ENCODE data around the gene FBRS. TPM values are rescaled to one million over a fixed set of nuclear protein-coding genes. Genes with fewer than 3 reads are reported as not detected.

Gene FBRS
- total and polyA plus RNA-seq, 2 of the 13 experiments (the other 11 are each of a cell fraction or from before 2014, with no cell fraction given): 13.7 to 16.2 TPM

GRCh38 chr16:30628628-30629540, 29.3 kb upstream of the FBRS start (continued):
- no peak for TF ChIP-seq ZNF275 (CRISPR knock-in tag; IDR thresholded peaks at IDR 0.05; ENCODE audit: borderline replicate concordance)
- no peak for TF ChIP-seq ARID4A (CRISPR knock-in tag; IDR thresholded peaks at IDR 0.05; ENCODE audit: borderline replicate concordance)
- no peak for TF ChIP-seq ZNF570 (CRISPR knock-in tag; IDR thresholded peaks at IDR 0.05; ENCODE audit: borderline replicate concordance)
- TF ChIP-seq ZNF34 (CRISPR knock-in tag; IDR thresholded peaks at IDR 0.05; ENCODE audit: borderline replicate concordance): 0 out of 2 replicates have a peak, but pooled peaks have one; percentile 58
- no peak for TF ChIP-seq YY1 (IDR thresholded peaks at IDR 0.05; ENCODE audit: insufficient read depth, insufficient replicate concordance, low read depth, low read length)
- TF ChIP-seq ZSCAN25 (CRISPR knock-in tag; IDR thresholded peaks at IDR 0.05): no peak
- no peak for TF ChIP-seq PATZ1 (CRISPR knock-in tag; IDR thresholded peaks at IDR 0.05)
- TF ChIP-seq ZNF737 (CRISPR knock-in tag; IDR thresholded peaks at IDR 0.05; ENCODE audit: borderline replicate concordance): no peak
- no peak for TF ChIP-seq ZNF746 (CRISPR knock-in tag; IDR thresholded peaks at IDR 0.05)
- TF ChIP-seq ZNF777 (CRISPR knock-in tag; IDR thresholded peaks at IDR 0.05): peak; percentile 35; the same call in 1 of the 2 replicates
- TF ChIP-seq SYNCRIP (IDR thresholded peaks at IDR 0.05; ENCODE audit: insufficient read depth, low read depth, low read length): no peak
- peak; percentile 48 for TF ChIP-seq MED1 (CRISPR knock-in tag; IDR thresholded peaks at IDR 0.05)
- 0 out of 2 replicates have a peak, but pooled peaks have one; percentile 42 for TF ChIP-seq ZNF614 (CRISPR knock-in tag; IDR thresholded peaks at IDR 0.05; ENCODE audit: borderline replicate concordance)
- no peak for TF ChIP-seq JUNB (CRISPR knock-in tag; IDR thresholded peaks at IDR 0.05; ENCODE audit: borderline replicate concordance)
- no peak for TF ChIP-seq KLF9 (CRISPR knock-in tag; IDR thresholded peaks at IDR 0.05; ENCODE audit: low read depth)
- no peak for TF ChIP-seq ATF5 (CRISPR knock-in tag; IDR thresholded peaks at IDR 0.05; ENCODE audit: low read depth)
- TF ChIP-seq TEF (CRISPR knock-in tag; IDR thresholded peaks at IDR 0.05): no peak
- 0 out of 2 replicates have a peak, but pooled peaks have one; percentile 20 for TF ChIP-seq NR2F2 (IDR thresholded peaks at IDR 0.05; ENCODE audit: borderline replicate concordance, low read depth)
- peak; percentile 93 for TF ChIP-seq SMC3 (IDR thresholded peaks at IDR 0.05; ENCODE audit: low read length)
- TF ChIP-seq GATA4 (IDR thresholded peaks at IDR 0.05; ENCODE audit: borderline replicate concordance, low read depth): no peak
